HCT116 (cell line): Measurements from ENCODE around the gene SPATA31D4. TPM values are rescaled to one million over a fixed set of nuclear protein-coding genes. Genes with fewer than 3 reads are reported as not detected.

Experiments
- ATAC-seq: fragments of 200-7000 bp; cut with Tn5 transposase; 2 replicates; pipeline ENCODE4 v1.9.1; 2020; ENCODE audit warnings: mild to moderate bottlenecking, moderate library complexity
- BruUV-seq: library from RNA; stranded (reverse); fragments of 400-500 nt; replicated peaks from 2 replicates; lab custom pipeline; 2021; lab: Mats Ljungman, UMichigan
- CTCF ChIA-PET: fragments of 300-600 bp; sonication (Branson Sonifier 250); formaldehyde crosslinking; loops from one replicate; lab custom pipeline; 2021; ENCODE audit warnings: antibody characterized with exemption; lab: Charles Lee
- POLR2A ChIA-PET: fragments of 300-600, 350-600 bp; sonication (Branson Sonifier 250); formaldehyde crosslinking; loops from one replicate; lab custom pipeline; 2021; ENCODE audit warnings: antibody characterized with exemption; lab: Charles Lee
- RAD21 ChIA-PET, 2 experiments: fragments of 300-600 bp; sonication (Branson Sonifier 250); formaldehyde crosslinking; loops; one replicate each; lab custom pipeline; 2023; ENCODE audit warnings: low total read pairs in 2 of 2; ENCODE audit not compliant: uncharacterized antibody in 2 of 2, unreplicated experiment in 2 of 2, low non-redundant PET in 1 of 2; lab: Charles Lee
- DNase-seq: peaks from one replicate; pipeline ENCODE4 v3.0.0-alpha.2; 2010; ENCODE audit warnings: low read depth, low spot score
- H2AFZ ChIP-seq: fragments of 200-600 bp; shearing (Covaris generic), sonication (generic); 2 replicates; pipeline ENCODE4 v1.6.1; 2017; ENCODE audit warnings: low read depth, mixed run types, mixed read lengths, antibody characterized with exemption, low read length; ENCODE audit not compliant: poor library complexity, severe bottlenecking
- H3K27ac ChIP-seq: 2 replicates; pipeline ENCODE4 v1.5.1; 2012; ENCODE audit warnings: low read depth, low read length
- H3K27me3 ChIP-seq: fragments of 200-600 bp; sonication (generic); 2 replicates; pipeline ENCODE4 v1.6.1; 2016; ENCODE audit warnings: mixed run types, low read length, mixed read lengths; ENCODE audit not compliant: insufficient read depth
- H3K36me3 ChIP-seq, 2 experiments: fragments of 200-500 bp in 1 of 2; fragments of 200-600 bp in 1 of 2; sonication (Bioruptor generic) in 1 of 2; sonication (generic) in 1 of 2; 2 replicates each; pipeline versions ENCODE4 v1.5.1 to v1.6.1; 2014 to 2016; ENCODE audit warnings: low read length in 2 of 2, inconsistent platforms in 1 of 2, mixed read lengths in 1 of 2, mixed run types in 1 of 2; ENCODE audit not compliant: insufficient read depth in 2 of 2, control insufficient read depth in 1 of 2
- H3K4me1 ChIP-seq, 2 experiments: fragments of 200-600 bp in 1 of 2; sonication (generic) in 1 of 2; 2 replicates each; pipeline versions ENCODE4 v1.5.1 to v1.6.1; 2012 to 2017; ENCODE audit warnings: low read length in 2 of 2, inconsistent platforms in 1 of 2, mild to moderate bottlenecking in 1 of 2, mixed read lengths in 1 of 2, mixed run types in 1 of 2, moderate library complexity in 1 of 2; ENCODE audit not compliant: insufficient read depth in 2 of 2, control insufficient read depth in 1 of 2
- H3K4me2 ChIP-seq: fragments of 200-600 bp; sonication (generic); 2 replicates; pipeline ENCODE4 v1.6.1; 2017; ENCODE audit warnings: mixed run types, low read length, mixed read lengths
- H3K4me3 ChIP-seq, 2 experiments: fragments of 200-600 bp in 1 of 2; sonication (generic) in 1 of 2; replicated peaks in 1 of 2; 2 replicates each; pipeline ENCODE4 v1.5.1; 2011 to 2016; ENCODE audit warnings: low read length in 2 of 2, control low read depth in 1 of 2, low read depth in 1 of 2, mild to moderate bottlenecking in 1 of 2, mixed read lengths in 1 of 2, mixed run types in 1 of 2
- H3K79me2 ChIP-seq: fragments of 200-600 bp; sonication (generic); 2 replicates; pipeline ENCODE4 v1.6.1; 2017; ENCODE audit warnings: mild to moderate bottlenecking, mixed run types, low read length, moderate library complexity, mixed read lengths; ENCODE audit not compliant: insufficient read depth
- H3K9ac ChIP-seq: fragments of 200-600 bp; sonication (generic); 2 replicates; pipeline ENCODE4 v1.6.1; 2016; ENCODE audit warnings: low read length, mixed read lengths
- H3K9me2 ChIP-seq: fragments of 200-600 bp; sonication (generic), shearing (Covaris generic); 2 replicates; pipeline ENCODE4 v1.6.1; 2017; ENCODE audit warnings: mixed run types, mild to moderate bottlenecking, moderate library complexity; ENCODE audit not compliant: insufficient read depth
- H3K9me3 ChIP-seq, 2 experiments: fragments of 200-500 bp in 1 of 2; fragments of 200-600 bp in 1 of 2; sonication (Bioruptor generic) in 1 of 2; sonication (generic) in 1 of 2; 2 replicates each; pipeline ENCODE4 v1.6.1; 2014 to 2017; ENCODE audit warnings: low read length in 2 of 2, mixed read lengths in 2 of 2, inconsistent platforms in 1 of 2, low read depth in 1 of 2, mild to moderate bottlenecking in 1 of 2, mixed run types in 1 of 2, moderate library complexity in 1 of 2; ENCODE audit not compliant: control insufficient read depth in 1 of 2, insufficient read depth in 1 of 2
- H4K20me1 ChIP-seq: fragments of 200-600 bp; sonication (generic), shearing (Covaris generic); 2 replicates; pipeline ENCODE4 v1.6.1; 2017; ENCODE audit warnings: mixed run types, mild to moderate bottlenecking, moderate library complexity; ENCODE audit not compliant: insufficient read depth
- CTCF ChIP-seq, 3 experiments: fragments of 200-600 bp in 1 of 3; sonication (generic) in 1 of 3; IDR thresholded peaks in 2 of 3; conservative IDR thresholded peaks in 1 of 3; 2 replicates each; pipeline ENCODE4 v1.5.1; 2012 to 2017; ENCODE audit warnings: low read depth in 2 of 3, low read length in 2 of 3, antibody characterized with exemption in 1 of 3, borderline replicate concordance in 1 of 3, control low read depth in 1 of 3, mild to moderate bottlenecking in 1 of 3, mixed read lengths in 1 of 3, mixed run types in 1 of 3, moderate library complexity in 1 of 3; ENCODE audit not compliant: insufficient read depth in 1 of 3
- EGR1 ChIP-seq: IDR thresholded peaks from 2 replicates; pipeline ENCODE4 v1.6.1; 2012; ENCODE audit warnings: low read depth
- EZH2 ChIP-seq: fragments of 200-600 bp; sonication (generic); IDR thresholded peaks from 2 replicates; pipeline ENCODE4 v1.6.1; 2017; ENCODE audit warnings: antibody characterized with exemption, mixed run types
- EZH2phosphoT487 ChIP-seq: fragments of 200-600 bp; IDR thresholded peaks from 2 replicates; pipeline ENCODE4 v1.6.1; 2018; ENCODE audit warnings: antibody characterized with exemption, borderline replicate concordance
- FOSL1 ChIP-seq: IDR thresholded peaks from 2 replicates; pipeline ENCODE4 v1.6.1; 2012; ENCODE audit warnings: low read depth
- JUND ChIP-seq: IDR thresholded peaks from 2 replicates; pipeline ENCODE4 v1.6.1; 2012
- MAX ChIP-seq: IDR thresholded peaks from 2 replicates; pipeline ENCODE4 v1.6.1; 2012
- POLR2A ChIP-seq: IDR thresholded peaks from 2 replicates; pipeline ENCODE4 v1.7.0; 2011; ENCODE audit warnings: borderline replicate concordance; ENCODE audit not compliant: insufficient read depth, insufficient read length; ENCODE audit errors: extremely low read depth
- RAD21 ChIP-seq: IDR thresholded peaks from 2 replicates; pipeline ENCODE4 v1.6.1; 2012; ENCODE audit warnings: low read depth, mild to moderate bottlenecking
- REST ChIP-seq: IDR thresholded peaks from 2 replicates; pipeline ENCODE4 v1.6.1; 2012; ENCODE audit warnings: low read depth
- TCF7L2 ChIP-seq: IDR thresholded peaks from 2 replicates; pipeline ENCODE4 v1.7.0; 2011; ENCODE audit warnings: borderline replicate concordance, inconsistent platforms; ENCODE audit not compliant: insufficient read depth, insufficient read length; ENCODE audit errors: extremely low read depth
- YY1 ChIP-seq: IDR thresholded peaks from 2 replicates; pipeline ENCODE4 v1.6.1; 2011; ENCODE audit warnings: low read length, low read depth, moderate library complexity, mild to moderate bottlenecking; ENCODE audit not compliant: insufficient replicate concordance; ENCODE audit errors: extremely low read depth
- intact Hi-C: fragments of 100-400 bp; cut with micrococcal nuclease; formaldehyde crosslinking; loops from 2 replicates; pipeline ENCODE4 v1.10.0; 2022
- total RNA-seq: library from RNA; stranded (reverse); gene quantifications from one replicate; pipeline ENCODE4 v1.2.1, GENCODE V29; 2021; ENCODE audit not compliant: unreplicated experiment

The SPATA31D4 gene
- total RNA-seq, 1 experiment from 2014 or later = not detected

- TF ChIP-seq EZH2phosphoT487 = no peak
Observed at GRCh38 chr9:81955625-81956024, 27.4 kb downstream of the SPATA31D4 start (continued).

- RAD21 ChIA-PET = no interaction called here
- H3K27ac ChIP-seq = no peak overlapping the region
- H3K9me2 ChIP-seq = no peaks in the 10 kb centered on the region
- no peaks in the 10 kb centered on the region for H3K4me1 ChIP-seq
- POLR2A ChIA-PET = no interaction called here
- ATAC-seq = no peak
- no peaks in the 10 kb centered on the region for H3K79me2 ChIP-seq
- no TSS peak for BruUV-seq
- TF ChIP-seq JUND = no peak
- no peak for TF ChIP-seq POLR2A
- TF ChIP-seq TCF7L2 = no peak
- TF ChIP-seq YY1 = no peak
- CTCF ChIA-PET = no interaction called here
- no peaks in the 10 kb centered on the region for H3K27me3 ChIP-seq
- no peaks in the 10 kb centered on the region for H3K36me3 ChIP-seq
- no peak overlapping the region for H3K4me2 ChIP-seq
- no peak overlapping the region for H3K4me3 ChIP-seq
- no peak overlapping the region for H2AFZ ChIP-seq
- no peaks in the 10 kb centered on the region for H4K20me1 ChIP-seq
- H3K9ac ChIP-seq = no peak overlapping the region
- intact Hi-C loops = no loop called here
- H3K9me3 ChIP-seq = no peaks in the 10 kb centered on the region
- no peak for DNase-seq
Observed at GRCh38 chr9:81964218-81965171, 36.3 kb downstream of the SPATA31D4 start.

GRCh38 chr9:81968026-81968425 lies 39.8 kb downstream of the SPATA31D4 start:
- no peak for ATAC-seq
- intact Hi-C loops = no loop called here
- H3K9ac ChIP-seq = no peak overlapping the region
- RAD21 ChIA-PET = no interaction called here
- H3K79me2 ChIP-seq = no peaks in the 10 kb centered on the region
- H3K9me3 ChIP-seq = no peaks in the 10 kb centered on the region
- H3K27ac ChIP-seq = no peak overlapping the region
- no peaks in the 10 kb centered on the region for H3K9me2 ChIP-seq
- H3K36me3 ChIP-seq = no peaks in the 10 kb centered on the region
- H3K4me3 ChIP-seq = no peak overlapping the region
- H3K27me3 ChIP-seq = no peaks in the 10 kb centered on the region
- POLR2A ChIA-PET = no interaction called here
- H4K20me1 ChIP-seq = no peaks in the 10 kb centered on the region
- no peak for DNase-seq
- H3K4me2 ChIP-seq = no peak overlapping the region
- BruUV-seq = no TSS peak
- H3K4me1 ChIP-seq = no peaks in the 10 kb centered on the region
- CTCF ChIA-PET = no interaction called here
- H2AFZ ChIP-seq = no peak overlapping the region
- TF ChIP-seq FOSL1 = no peak
- no peak for TF ChIP-seq EZH2phosphoT487
- no peak for TF ChIP-seq CTCF (IDR thresholded peaks at IDR 0.05 in 2 of 3, conservative IDR thresholded peaks at IDR 0.05 in 1 of 3; ENCODE audit: borderline replicate concordance in 1 of 3, insufficient read depth in 1 of 3, low read depth in 2 of 3, low read length in 2 of 3)
- TF ChIP-seq EZH2 = no peak
- no peak for TF ChIP-seq RAD21
- TF ChIP-seq REST = no peak
- no peak for TF ChIP-seq MAX
- TF ChIP-seq EGR1 = no peak
